ENCODE results near the gene NFIC. TPM values are rescaled to one million over a fixed set of nuclear protein-coding genes. Genes with fewer than 3 reads are reported as not detected.

Gene NFIC
- total RNA-seq, 1 donor from 2014 or later: 194 TPM

DNA sequence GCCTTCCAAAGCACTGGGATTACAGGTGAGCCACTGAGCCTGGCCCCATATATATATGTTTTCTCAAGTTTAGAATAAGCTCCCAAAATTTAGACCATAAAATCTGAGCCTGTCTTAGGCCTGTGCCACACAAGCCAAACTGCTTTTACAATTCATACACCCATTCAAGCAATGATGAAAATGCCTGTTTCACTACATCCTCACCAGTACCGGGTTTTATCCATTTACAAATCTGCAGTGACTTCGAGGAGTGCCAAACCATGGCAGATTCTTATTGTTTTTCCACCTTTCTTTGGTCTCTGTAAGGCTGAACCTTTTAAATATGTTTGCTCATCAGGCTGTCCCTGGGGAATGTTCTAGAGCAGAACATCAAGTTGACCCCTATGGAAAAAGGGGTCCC lies 9.6 kb upstream of the NFIC start:
- Histone ChIP-seq H3K27ac (peak overlapping the region in 1 of 2 donors; percentile 65), H3K27me3 (no peaks in the 10 kb centered on the region)

GRCh38 chr19:3357271-3357991 lies 9.0 kb upstream of the NFIC start:
- TF ChIP-seq, protein P1, sequence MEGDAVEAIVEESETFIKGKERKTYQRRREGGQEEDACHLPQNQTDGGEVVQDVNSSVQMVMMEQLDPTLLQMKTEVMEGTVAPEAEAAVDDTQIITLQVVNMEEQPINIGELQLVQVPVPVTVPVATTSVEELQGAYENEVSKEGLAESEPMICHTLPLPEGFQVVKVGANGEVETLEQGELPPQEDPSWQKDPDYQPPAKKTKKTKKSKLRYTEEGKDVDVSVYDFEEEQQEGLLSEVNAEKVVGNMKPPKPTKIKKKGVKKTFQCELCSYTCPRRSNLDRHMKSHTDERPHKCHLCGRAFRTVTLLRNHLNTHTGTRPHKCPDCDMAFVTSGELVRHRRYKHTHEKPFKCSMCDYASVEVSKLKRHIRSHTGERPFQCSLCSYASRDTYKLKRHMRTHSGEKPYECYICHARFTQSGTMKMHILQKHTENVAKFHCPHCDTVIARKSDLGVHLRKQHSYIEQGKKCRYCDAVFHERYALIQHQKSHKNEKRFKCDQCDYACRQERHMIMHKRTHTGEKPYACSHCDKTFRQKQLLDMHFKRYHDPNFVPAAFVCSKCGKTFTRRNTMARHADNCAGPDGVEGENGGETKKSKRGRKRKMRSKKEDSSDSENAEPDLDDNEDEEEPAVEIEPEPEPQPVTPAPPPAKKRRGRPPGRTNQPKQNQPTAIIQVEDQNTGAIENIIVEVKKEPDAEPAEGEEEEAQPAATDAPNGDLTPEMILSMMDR (IDR thresholded peaks at IDR 0.05): no peak
- no peaks in the 10 kb centered on the region for H3K36me3 ChIP-seq
- peak overlapping the region; percentile 45 to 65 for H3K27ac ChIP-seq
- H3K4me3 ChIP-seq: no peak overlapping the region
- H3K9me3 ChIP-seq: no peaks in the 10 kb centered on the region
- H3K4me1 ChIP-seq: peaks cover 16 to 23% of the 10 kb centered on the region in 2 donors
- H3K27me3 ChIP-seq: no peaks in the 10 kb centered on the region
- no peak for DNase-seq (ENCODE audit: low spot score in 2 of 2)
- intact Hi-C loops (cut with DNase I): no loop called here

More for the DNA sequence above, 9.6 kb upstream of the NFIC start:
- no peaks in the 10 kb centered on the region for H3K9me3 ChIP-seq
- H3K36me3 ChIP-seq: no peaks in the 10 kb centered on the region
- peaks cover 14 to 20% of the 10 kb centered on the region in 2 donors for H3K4me1 ChIP-seq
- DNase-seq (ENCODE audit: low spot score in 2 of 2): no peak
- TF ChIP-seq, protein P1 (IDR thresholded peaks at IDR 0.05): no peak
- intact Hi-C loops (cut with DNase I): no loop called here
- H3K4me3 ChIP-seq: no peak overlapping the region

- peaks cover 16 to 23% of the 10 kb centered on the region in 2 donors for H3K4me1 ChIP-seq
- no peak for DNase-seq (ENCODE audit: low spot score in 2 of 2)
- intact Hi-C loops (cut with DNase I): loop anchor here (2.0 kb wide), 1 partner anchor 13 kb away; no protein-coding TSS in a partner anchor
- H3K27ac ChIP-seq: peak overlapping the region; percentile 65 to 74
- no peaks in the 10 kb centered on the region for H3K27me3 ChIP-seq
- no peaks in the 10 kb centered on the region for H3K36me3 ChIP-seq
- H3K4me3 ChIP-seq: peak overlapping the region; percentile 83 to 99
- no peaks in the 10 kb centered on the region for H3K9me3 ChIP-seq
- TF ChIP-seq, protein P1 (IDR thresholded peaks at IDR 0.05): no peak
These were observed 8.2 kb upstream of the NFIC start for GRCh38 chr19:3357992-3358688.

DNA sequence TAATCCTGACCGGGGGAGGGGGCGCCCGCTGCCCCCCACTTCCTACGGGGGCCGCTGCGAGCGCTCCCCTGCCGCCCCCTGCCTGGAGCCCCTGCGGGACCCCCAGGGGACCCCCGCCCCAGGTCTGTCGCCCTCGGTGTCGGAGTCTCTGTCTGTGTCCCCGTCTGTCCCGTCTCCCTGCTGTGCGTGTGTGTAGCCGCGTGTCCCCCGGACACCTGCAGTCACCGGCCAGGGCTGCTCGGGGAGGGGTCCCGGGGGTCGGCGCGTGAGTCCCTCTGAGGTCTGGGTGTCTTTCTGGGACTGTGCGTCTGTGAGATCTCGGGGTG lies 7.7 kb upstream of the NFIC start:
- no peak for DNase-seq (ENCODE audit: low spot score in 2 of 2)
- Histone ChIP-seq H3K36me3 (no peaks in the 10 kb centered on the region), H3K9me3 (no peaks in the 10 kb centered on the region), H3K27me3 (no peaks in the 10 kb centered on the region), H3K27ac (peak overlapping the region; percentile 65 to 74), H3K4me1 (peaks cover 16 to 25% of the 10 kb centered on the region in 2 donors), H3K4me3 (peak overlapping the region; percentile 83 to 99)
- TF ChIP-seq, protein P1 (IDR thresholded peaks at IDR 0.05): no peak
- intact Hi-C loops (cut with DNase I): loop anchor here (2.0 kb wide), 1 partner anchor 14 kb away; no protein-coding TSS in a partner anchor

DNA sequence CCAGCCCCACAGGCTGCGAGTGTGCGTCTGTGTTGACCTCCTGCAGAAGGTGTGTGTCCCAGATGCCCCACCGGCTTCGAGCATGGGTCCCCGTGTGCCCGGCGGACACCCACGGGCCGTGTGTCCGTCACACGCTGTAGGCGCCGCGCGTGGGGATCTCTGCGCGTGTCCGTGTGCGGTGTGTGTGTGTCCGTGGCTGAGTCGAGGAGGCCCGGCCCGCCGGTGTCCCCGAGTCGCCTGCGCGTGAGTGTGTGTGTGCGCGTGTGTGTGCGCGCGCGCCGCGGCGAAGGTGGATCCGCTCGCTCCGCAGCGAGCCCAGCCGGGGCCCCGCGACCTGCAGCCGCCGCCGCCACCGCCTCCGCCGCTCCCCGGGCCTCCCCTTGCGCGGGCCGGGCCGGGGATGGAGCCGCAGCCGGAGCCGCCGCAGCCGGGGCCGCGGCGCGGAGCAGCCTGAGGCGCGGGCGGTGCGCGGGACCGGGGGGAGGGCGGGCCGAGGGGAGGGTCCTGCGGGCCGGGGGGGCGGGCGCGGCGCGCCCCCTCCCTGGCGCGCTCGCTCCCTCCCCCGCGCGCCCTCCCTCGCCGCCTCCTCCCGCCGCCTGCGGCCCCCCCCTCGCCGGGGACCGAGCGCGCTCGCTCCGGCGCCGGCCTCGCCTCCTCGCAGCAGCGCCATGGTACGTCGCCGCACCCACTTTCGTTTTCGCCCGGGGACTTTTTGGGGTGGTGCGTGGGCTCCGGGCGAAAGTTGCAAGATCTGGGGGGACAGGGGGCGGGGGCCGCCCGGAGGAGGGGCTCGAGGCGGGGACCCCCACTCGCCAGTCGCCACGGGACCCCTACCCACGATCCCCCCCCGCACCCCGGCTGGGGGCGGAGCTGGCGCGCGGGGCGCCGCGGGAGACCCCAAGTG lies 7.1 kb upstream of the NFIC start:
- peak in 1 of 2 donors; percentile 81 for DNase-seq (ENCODE audit: low spot score in 2 of 2)
- Histone ChIP-seq H3K9me3 (no peaks in the 10 kb centered on the region), H3K36me3 (no peaks in the 10 kb centered on the region), H3K4me1 (peaks cover 16 to 26% of the 10 kb centered on the region in 2 donors), H3K27me3 (no peaks in the 10 kb centered on the region), H3K27ac (peak overlapping the region; percentile 96 to 99), H3K4me3 (peak overlapping the region; percentile 83 to 99)
- TF ChIP-seq, protein P1 (IDR thresholded peaks at IDR 0.05): no peak
- intact Hi-C loops (cut with DNase I): loop anchor here (2.0 kb wide), 1 partner anchor 14 kb away; no protein-coding TSS in a partner anchor

Measured in ascending aorta (tissue), 2 donors.